OCI-LY7 (cell line): ENCODE data around the gene ITLN1.
"Not testable (repeated sequence)": the region's sequence is repeated elsewhere in the genome, so short reads cannot be mapped to it uniquely, and the experiment has no call there.

Source experiments
- EZH2phosphoT487 ChIP-seq: fragments of 200-600 bp; sonication (generic); IDR thresholded peaks from 2 replicates; pipeline ENCODE4 v1.6.1; 2018; ENCODE audit warnings: low read depth, borderline replicate concordance, mild to moderate bottlenecking, mixed run types, antibody characterized with exemption, low read length, moderate library complexity, mixed read lengths
- TF ChIP-seq, protein P1 (sequence below): fragments of 200-600 bp; sonication (generic); conservative IDR thresholded peaks from 2 replicates; pipeline ENCODE4 v1.5.1; 2014; ENCODE audit warnings: mild to moderate bottlenecking, antibody characterized with exemption, low read length, moderate library complexity, mixed read lengths

- TF ChIP-seq, protein P1, sequence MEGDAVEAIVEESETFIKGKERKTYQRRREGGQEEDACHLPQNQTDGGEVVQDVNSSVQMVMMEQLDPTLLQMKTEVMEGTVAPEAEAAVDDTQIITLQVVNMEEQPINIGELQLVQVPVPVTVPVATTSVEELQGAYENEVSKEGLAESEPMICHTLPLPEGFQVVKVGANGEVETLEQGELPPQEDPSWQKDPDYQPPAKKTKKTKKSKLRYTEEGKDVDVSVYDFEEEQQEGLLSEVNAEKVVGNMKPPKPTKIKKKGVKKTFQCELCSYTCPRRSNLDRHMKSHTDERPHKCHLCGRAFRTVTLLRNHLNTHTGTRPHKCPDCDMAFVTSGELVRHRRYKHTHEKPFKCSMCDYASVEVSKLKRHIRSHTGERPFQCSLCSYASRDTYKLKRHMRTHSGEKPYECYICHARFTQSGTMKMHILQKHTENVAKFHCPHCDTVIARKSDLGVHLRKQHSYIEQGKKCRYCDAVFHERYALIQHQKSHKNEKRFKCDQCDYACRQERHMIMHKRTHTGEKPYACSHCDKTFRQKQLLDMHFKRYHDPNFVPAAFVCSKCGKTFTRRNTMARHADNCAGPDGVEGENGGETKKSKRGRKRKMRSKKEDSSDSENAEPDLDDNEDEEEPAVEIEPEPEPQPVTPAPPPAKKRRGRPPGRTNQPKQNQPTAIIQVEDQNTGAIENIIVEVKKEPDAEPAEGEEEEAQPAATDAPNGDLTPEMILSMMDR = not testable (repeated sequence)
- TF ChIP-seq EZH2phosphoT487 = not testable (repeated sequence)
Measured at GRCh38 chr1:160867651-160868050, 17.3 kb downstream of the ITLN1 start.
